C4-2B (cell line): Measurements from ENCODE around the gene ZBTB21.

ENCODE experiments used
- CTCF ChIP-seq: fragments of 450-650 bp; conservative IDR thresholded peaks from 2 replicates; pipeline ENCODE4 v1.5.1; 2017; ENCODE audit warnings: mild to moderate bottlenecking
- ZFX ChIP-seq: fragments of 450-650 bp; IDR thresholded peaks from 2 replicates; pipeline ENCODE4 v1.6.1; 2017

DNA sequence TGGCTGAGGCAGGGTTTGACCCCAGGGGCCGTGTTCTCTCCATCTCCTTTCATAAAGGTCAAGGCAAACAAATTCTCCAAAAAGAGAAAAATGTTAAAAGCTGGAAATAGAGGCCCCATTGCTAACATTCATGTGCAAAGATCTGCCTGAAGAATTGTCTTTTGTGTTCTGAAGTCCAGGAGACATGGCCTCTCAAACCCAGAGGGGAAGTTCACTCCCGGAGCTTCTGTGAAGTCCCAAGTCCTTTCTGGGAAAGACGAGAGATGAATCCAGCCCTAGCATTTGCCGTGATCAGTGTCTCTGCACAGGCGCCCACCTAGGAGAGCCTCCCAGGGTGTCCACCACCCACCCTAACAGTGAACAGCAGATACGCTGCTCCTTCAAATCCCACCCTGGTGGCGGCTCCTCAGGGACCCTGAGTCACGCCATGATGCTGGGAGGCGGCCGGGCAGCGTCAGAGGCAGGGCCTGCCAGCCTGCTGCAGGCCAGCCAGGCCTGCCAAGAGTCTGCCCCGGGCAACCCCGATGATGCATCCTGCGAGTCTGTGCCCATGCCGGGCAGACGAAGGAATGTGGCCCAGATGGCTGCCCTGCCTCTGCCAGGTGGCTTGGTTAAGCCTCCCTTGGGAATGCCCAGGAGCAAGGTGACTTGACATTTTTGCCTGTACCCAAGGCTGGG is 51.1 kb downstream of the ZBTB21 start:
- TF ChIP-seq CTCF (no peak), ZFX (no peak)
